Nucleus accumbens (tissue), 56 donors: ENCODE data around the gene TTC7B.
A peak's percentile ranks its signal among the peaks of the same experiment; 100 is the strongest.

ENCODE experiments used
- DNase-seq, 56 donors: peaks; one replicate each; lab custom pipeline; 2025; lab: John Stamatoyannopoulos, UW

The TTC7B gene

GRCh38 chr14:90780519-90780918 is 35.7 kb downstream of the TTC7B start:
- DNase-seq, result no peak

GRCh38 chr14:90778571-90779255 is 37.5 kb downstream of the TTC7B start:
- DNase-seq, result no peak

DNA sequence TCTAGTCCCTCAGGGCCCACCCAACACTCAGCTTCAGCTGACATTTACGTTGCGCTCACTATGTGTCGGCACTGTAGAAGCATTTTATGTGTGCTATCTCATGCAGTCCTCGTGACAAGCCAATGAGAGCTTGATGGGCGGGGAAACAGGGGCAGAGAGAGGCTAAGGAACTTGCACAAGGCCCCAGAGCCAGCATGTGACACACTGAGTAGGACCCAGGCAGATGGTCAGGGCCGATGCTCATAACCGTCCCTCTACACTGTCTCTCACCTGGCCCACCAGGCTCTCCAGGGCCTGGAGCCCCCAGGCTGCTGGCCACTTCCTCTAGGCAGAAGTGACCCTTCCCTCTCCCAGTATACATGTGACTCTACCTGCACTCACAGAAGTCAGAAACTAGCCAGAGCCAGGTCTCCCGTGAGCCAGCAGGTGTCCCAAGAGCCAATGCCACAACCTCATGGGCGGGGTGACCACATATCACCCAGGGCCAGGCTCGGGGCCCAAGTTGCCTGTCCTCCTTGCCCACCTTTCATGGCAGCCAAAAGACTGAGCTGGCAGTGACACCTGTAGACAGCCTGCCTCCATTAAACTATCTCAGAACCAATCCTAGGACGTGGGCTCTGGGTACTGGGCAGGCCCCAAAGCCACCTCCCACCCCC is 38.3 kb downstream of the TTC7B start:
- no peak for DNase-seq

DNA sequence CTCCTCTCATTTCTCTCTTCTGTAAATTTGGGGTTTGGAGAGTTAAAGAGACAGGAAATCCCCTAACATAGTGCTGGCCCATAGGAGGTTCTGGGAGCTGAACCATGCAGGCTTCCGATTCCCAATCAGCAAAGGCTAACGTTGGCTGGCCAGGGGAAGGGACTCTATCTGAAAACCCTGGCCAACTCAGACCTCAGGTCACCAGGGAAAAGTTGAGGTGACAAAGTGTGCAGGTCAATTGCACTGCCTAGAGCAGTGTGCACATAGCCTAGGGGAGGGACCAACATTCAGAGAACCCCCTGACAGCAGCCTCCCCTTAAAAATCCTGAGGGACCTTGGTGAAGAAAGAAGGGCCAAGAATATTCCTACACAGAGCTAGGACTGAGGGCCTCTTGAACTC is 38.9 kb downstream of the TTC7B start:
- no peak for DNase-seq

DNA sequence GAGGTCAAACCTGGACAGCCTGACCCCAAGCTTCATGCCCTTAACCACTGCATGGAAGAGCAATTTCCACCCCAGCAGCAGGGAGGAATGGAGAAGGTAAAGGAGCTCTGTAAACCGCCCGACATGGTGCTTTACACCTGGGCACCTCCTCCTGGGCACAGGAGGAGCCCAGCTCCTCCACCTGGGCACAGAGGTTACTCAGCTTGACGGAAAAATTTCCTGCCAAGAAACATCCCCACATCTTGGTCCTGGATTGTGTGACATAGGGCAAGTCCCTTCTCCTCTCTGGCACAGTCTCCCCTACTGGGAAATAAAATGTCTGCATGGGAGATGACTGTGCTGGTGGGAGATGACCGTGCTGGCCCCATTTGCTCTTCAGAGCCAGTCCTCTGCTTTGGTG is 40.8 kb downstream of the TTC7B start:
- DNase-seq, result no peak

DNA sequence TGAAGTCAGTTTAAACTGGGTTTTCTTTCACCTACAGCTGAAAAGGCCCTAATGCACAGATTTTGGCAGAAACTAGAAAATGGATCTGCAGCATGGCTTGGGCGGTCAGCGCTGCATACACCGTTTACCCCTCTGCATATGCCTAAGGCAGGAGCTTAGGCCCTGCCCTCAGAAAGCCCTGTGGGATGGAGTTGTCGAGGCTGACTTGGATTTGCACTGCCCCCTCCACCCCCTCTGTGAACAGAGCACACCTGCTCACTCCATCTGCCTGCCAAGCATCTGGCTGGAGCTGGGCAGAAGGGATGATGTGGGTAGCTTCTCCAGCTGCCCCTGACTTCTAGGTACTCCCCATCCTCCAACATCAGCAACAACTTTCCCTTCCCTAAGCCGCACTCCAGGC is 41.9 kb downstream of the TTC7B start:
- no peak for DNase-seq

DNA sequence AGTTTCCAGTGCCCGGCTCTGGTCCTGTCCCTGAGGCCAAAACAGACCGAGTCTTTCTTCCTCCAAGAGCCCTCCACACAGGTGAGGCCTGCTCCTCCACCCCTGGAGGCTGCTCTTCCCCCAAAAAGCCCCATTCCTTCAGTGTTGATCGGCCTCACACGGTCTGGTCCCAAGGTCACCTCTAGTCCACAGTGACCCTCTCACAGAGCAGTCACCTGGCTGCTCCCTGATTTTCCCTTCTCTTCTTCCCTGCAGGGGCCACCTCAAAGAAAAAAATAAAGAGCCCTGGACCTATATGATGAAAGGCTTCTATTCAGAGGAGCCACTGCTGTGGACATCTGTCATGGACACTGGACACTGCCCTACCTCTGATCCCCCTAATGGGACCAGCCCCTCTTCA is 42.5 kb downstream of the TTC7B start:
- DNase-seq, result no peak

DNA sequence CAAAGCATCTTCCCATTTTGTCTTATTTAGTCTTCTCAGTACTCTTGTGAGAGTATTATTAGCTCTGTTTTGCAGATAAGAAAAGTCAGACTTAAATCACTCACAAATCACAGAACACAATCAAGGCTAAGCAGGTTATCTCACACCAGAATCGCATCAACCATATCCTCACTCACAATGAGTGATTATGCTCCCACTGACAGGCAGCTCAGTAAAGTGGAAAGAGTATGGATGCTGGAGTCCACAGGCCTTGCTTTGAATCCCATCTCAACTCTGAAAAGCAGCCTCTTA is 43.1 kb downstream of the TTC7B start:
- no peak for DNase-seq

DNA sequence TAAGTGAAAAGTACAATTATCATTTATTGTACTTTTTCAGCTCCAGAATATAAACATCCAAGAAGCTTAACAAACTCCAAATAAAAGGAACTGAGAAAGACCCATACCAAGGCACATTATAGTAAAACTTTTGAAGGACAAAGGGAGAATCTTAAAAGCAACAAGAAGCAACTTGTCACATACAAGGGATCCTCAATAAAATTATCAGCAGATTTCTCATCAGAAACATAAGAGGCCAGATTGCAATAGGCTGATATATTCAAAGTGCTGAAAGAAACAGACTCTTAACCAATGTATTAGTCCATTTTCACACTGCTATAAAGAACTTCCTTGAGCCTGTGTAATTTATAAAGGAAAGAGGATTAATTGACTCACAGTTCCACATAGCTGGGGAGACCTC is 48.3 kb downstream of the TTC7B start:
- DNase-seq, result no peak

GRCh38 chr14:90760591-90761316 is 55.5 kb downstream of the TTC7B start:
- DNase-seq, result no peak

GRCh38 chr14:90760078-90760444 is 56.2 kb downstream of the TTC7B start:
- no peak for DNase-seq

- DNase-seq, result no peak
Measured at GRCh38 chr14:90759370-90760077, 56.7 kb downstream of the TTC7B start.

- DNase-seq, result peak in 42 of 56 donors; percentile 17 to 77 (median 38)
Measured at GRCh38 chr14:90758959-90759358, 57.3 kb downstream of the TTC7B start.

GRCh38 chr14:90758028-90758889 is 58.0 kb downstream of the TTC7B start:
- DNase-seq, result peak in 55 of 56 donors; percentile 37 to 94 (median 86)

GRCh38 chr14:90757452-90757851 is 58.8 kb downstream of the TTC7B start:
- DNase-seq, result peak in 48 of 56 donors; percentile 7 to 79 (median 56)

GRCh38 chr14:90756755-90757345 is 59.4 kb downstream of the TTC7B start:
- DNase-seq, result peak in 14 of 56 donors; percentile 5 to 50 (median 34)

- DNase-seq, result no peak
Measured at GRCh38 chr14:90755661-90756304, 60.4 kb downstream of the TTC7B start.

- no peak for DNase-seq
Measured at GRCh38 chr14:90753456-90754005, 62.7 kb downstream of the TTC7B start.

DNA sequence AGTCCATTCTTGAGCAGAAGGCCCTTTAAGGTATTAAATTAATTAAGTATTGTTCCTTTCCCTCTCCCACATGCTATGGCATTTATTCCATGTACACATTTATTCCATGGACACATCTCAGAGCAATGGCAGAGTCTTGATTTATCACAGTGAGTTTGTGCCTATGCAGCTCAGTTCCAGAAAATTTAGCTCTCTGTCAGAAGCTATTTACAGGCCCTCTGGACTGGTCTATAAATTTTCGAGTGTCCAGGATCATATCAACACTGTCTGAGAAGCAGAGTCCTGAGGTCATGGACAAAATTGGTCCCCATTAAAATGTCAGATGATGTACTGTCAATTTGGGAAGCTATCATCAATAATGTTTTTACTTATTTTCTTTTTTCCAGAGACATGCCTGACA is 65.5 kb downstream of the TTC7B start:
- no peak for DNase-seq
